Measurements from ENCODE around the gene KRTAP10-9.

- no peak for TF ChIP-seq POLR2AphosphoS5 (IDR thresholded peaks at IDR 0.05)
- TF ChIP-seq, protein P1, sequence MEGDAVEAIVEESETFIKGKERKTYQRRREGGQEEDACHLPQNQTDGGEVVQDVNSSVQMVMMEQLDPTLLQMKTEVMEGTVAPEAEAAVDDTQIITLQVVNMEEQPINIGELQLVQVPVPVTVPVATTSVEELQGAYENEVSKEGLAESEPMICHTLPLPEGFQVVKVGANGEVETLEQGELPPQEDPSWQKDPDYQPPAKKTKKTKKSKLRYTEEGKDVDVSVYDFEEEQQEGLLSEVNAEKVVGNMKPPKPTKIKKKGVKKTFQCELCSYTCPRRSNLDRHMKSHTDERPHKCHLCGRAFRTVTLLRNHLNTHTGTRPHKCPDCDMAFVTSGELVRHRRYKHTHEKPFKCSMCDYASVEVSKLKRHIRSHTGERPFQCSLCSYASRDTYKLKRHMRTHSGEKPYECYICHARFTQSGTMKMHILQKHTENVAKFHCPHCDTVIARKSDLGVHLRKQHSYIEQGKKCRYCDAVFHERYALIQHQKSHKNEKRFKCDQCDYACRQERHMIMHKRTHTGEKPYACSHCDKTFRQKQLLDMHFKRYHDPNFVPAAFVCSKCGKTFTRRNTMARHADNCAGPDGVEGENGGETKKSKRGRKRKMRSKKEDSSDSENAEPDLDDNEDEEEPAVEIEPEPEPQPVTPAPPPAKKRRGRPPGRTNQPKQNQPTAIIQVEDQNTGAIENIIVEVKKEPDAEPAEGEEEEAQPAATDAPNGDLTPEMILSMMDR (IDR thresholded peaks at IDR 0.05 in 8 of 11, conservative IDR thresholded peaks at IDR 0.05 in 3 of 11): no peak
These were observed 26.2 kb downstream of the KRTAP10-9 start for GRCh38 chr21:44653123-44653522.
